CD4-positive, CD25-positive, alpha-beta regulatory T cell (primary cell): Measurements from ENCODE around the gene MAPK1. TPM values are rescaled to one million over a fixed set of nuclear protein-coding genes. Genes with fewer than 3 reads are reported as not detected.
"Not testable (repeated sequence)": the region's sequence is repeated elsewhere in the genome, so short reads cannot be mapped to it uniquely, and the experiment has no call there.

ENCODE experiments used
- ATAC-seq, 2 donors: fragments of 150-1000 bp; cut with Tn5 transposase; one replicate each; pipeline ENCODE4 v1.10.0; 2021; ENCODE audit warnings: low read depth in 2 of 2, moderate number of reproducible peaks in 2 of 2, moderate library complexity in 1 of 2
- DNase-seq, 3 donors: peaks; one replicate each; pipeline versions ENCODE4 v3.0.0 to v3.0.0-alpha.2; 2012 to 2022; ENCODE audit warnings: mixed read lengths in 1 of 3
- H3K27ac ChIP-seq: one replicate; pipeline ENCODE4 v1.7.0; 2013; ENCODE audit warnings: mild to moderate bottlenecking, low read length; ENCODE audit not compliant: insufficient read depth, poor library complexity, severe bottlenecking
- H3K27me3 ChIP-seq: one replicate; pipeline ENCODE4 v1.7.0; 2013; ENCODE audit warnings: low read length; ENCODE audit not compliant: control insufficient read depth, insufficient read depth
- H3K36me3 ChIP-seq: one replicate; pipeline ENCODE4 v1.7.0; 2013; ENCODE audit warnings: mild to moderate bottlenecking, low read length, moderate library complexity; ENCODE audit not compliant: control insufficient read depth, insufficient read depth
- H3K4me1 ChIP-seq: 2 replicates; pipeline ENCODE4 v1.7.0; 2013; ENCODE audit warnings: mild to moderate bottlenecking, low read length; ENCODE audit not compliant: insufficient read depth, control insufficient read depth, poor library complexity, severe bottlenecking
- H3K4me3 ChIP-seq: one replicate; pipeline ENCODE4 v1.7.0; 2013; ENCODE audit warnings: low read depth, mild to moderate bottlenecking, low read length, moderate library complexity
- H3K9me3 ChIP-seq, 2 experiments: 1 replicate in 1 of 2; 2 replicates in 1 of 2; pipeline ENCODE4 v1.7.0; 2013; ENCODE audit warnings: low read length in 2 of 2, mild to moderate bottlenecking in 1 of 2, moderate library complexity in 1 of 2; ENCODE audit not compliant: control insufficient read depth in 2 of 2
- H3K27ac Mint-ChIP-seq, 3 donors: one replicate each; pipeline ENCODE4 v1.8.0; 2020 to 2022; ENCODE audit warnings: mild to moderate bottlenecking in 3 of 3, mixed read lengths in 3 of 3, moderate library complexity in 2 of 3
- H3K27me3 Mint-ChIP-seq: one replicate; pipeline ENCODE4 v1.8.0; 2022; ENCODE audit warnings: mild to moderate bottlenecking, mixed read lengths
- H3K36me3 Mint-ChIP-seq: one replicate; pipeline ENCODE4 v1.8.0; 2020; ENCODE audit warnings: mixed read lengths
- H3K4me1 Mint-ChIP-seq, 4 donors: one replicate each; pipeline ENCODE4 v1.8.0; 2020 to 2022; ENCODE audit warnings: mixed read lengths in 4 of 4, mild to moderate bottlenecking in 1 of 4
- H3K4me3 Mint-ChIP-seq, 4 donors: one replicate each; pipeline ENCODE4 v1.8.0; 2020 to 2022; ENCODE audit warnings: mild to moderate bottlenecking in 4 of 4, mixed read lengths in 4 of 4, moderate library complexity in 3 of 4
- H3K9me3 Mint-ChIP-seq, 7 donors: one replicate each; pipeline ENCODE4 v1.8.0; 2020 to 2022; ENCODE audit warnings: mixed read lengths in 7 of 7, mild to moderate bottlenecking in 3 of 7, moderate library complexity in 2 of 7
- polyA plus RNA-seq, 4 donors: library from polyadenylated mRNA; unstranded; fragments of 300-500 nt; fragmentation: Illumina TruSeq; gene quantifications; one replicate each; pipeline ENCODE4 v1.2.3, GENCODE V29; 2021
- total RNA-seq: library from RNA; stranded (reverse); gene quantifications from one replicate; pipeline ENCODE4 v1.2.3, GENCODE V29; 2022

MAPK1 gene
- total and polyA plus RNA-seq, 5 donors from 2014 or later: 46.5 to 88.0 (median 75.3) TPM

GRCh38 chr22:21801304-21801644 lies 66.2 kb downstream of the MAPK1 start:
- not testable (repeated sequence) for H3K27ac Mint-ChIP-seq, H3K4me3 ChIP-seq, H3K9me3 ChIP-seq, H3K27me3 Mint-ChIP-seq, H3K4me3 Mint-ChIP-seq, ATAC-seq, H3K27ac ChIP-seq, H3K4me1 ChIP-seq, H3K9me3 Mint-ChIP-seq, DNase-seq, H3K27me3 ChIP-seq
- Mint-ChIP-seq H3K4me1 (peaks cover 0 to 10% (median 3%) of the 10 kb centered on the region in 4 donors), H3K36me3 (peaks cover 60% of the 10 kb centered on the region)
- H3K36me3 ChIP-seq: peaks cover 82% of the 10 kb centered on the region

- H3K27ac Mint-ChIP-seq: peak overlapping the region in 1 of 3 donors; percentile 65
- H3K27me3 Mint-ChIP-seq: no peaks in the 10 kb centered on the region
- peaks cover 62% of the 10 kb centered on the region for H3K36me3 Mint-ChIP-seq
- no peak for DNase-seq
- peaks cover 79% of the 10 kb centered on the region for H3K36me3 ChIP-seq
- H3K27me3 ChIP-seq: no peaks in the 10 kb centered on the region
- H3K9me3 ChIP-seq: no peaks in the 10 kb centered on the region
- H3K4me1 Mint-ChIP-seq: peaks cover 0 to 10% (median 2%) of the 10 kb centered on the region in 4 donors
- no peak for ATAC-seq
- H3K9me3 Mint-ChIP-seq: peaks cover 0 to 3% (median 0%) of the 10 kb centered on the region in 7 donors
- no peaks in the 10 kb centered on the region for H3K4me1 ChIP-seq
- H3K4me3 ChIP-seq: no peak overlapping the region
- no peak overlapping the region for H3K27ac ChIP-seq
- no peak overlapping the region for H3K4me3 Mint-ChIP-seq
Observed at GRCh38 chr22:21800552-21801303, 66.7 kb downstream of the MAPK1 start.

GRCh38 chr22:21797444-21798221 lies 69.8 kb downstream of the MAPK1 start:
- Histone ChIP-seq H3K4me3 (no peak overlapping the region), H3K9me3 (no peaks in the 10 kb centered on the region), H3K27me3 (no peaks in the 10 kb centered on the region), H3K36me3 (peaks cover 56% of the 10 kb centered on the region), H3K4me1 (no peaks in the 10 kb centered on the region), H3K27ac (no peak overlapping the region)
- Mint-ChIP-seq H3K27ac (peak overlapping the region in 1 of 3 donors; percentile 46), H3K27me3 (no peaks in the 10 kb centered on the region), H3K9me3 (peaks cover 0 to 3% (median 0%) of the 10 kb centered on the region in 7 donors), H3K36me3 (peaks cover 43% of the 10 kb centered on the region), H3K4me1 (peaks cover 0 to 4% (median 2%) of the 10 kb centered on the region in 4 donors), H3K4me3 (no peak overlapping the region)
- DNase-seq: no peak
- ATAC-seq: no peak

- Histone ChIP-seq H3K36me3 (peaks cover 52% of the 10 kb centered on the region), H3K4me3 (no peak overlapping the region), H3K27ac (no peak overlapping the region), H3K4me1 (no peaks in the 10 kb centered on the region), H3K27me3 (no peaks in the 10 kb centered on the region), H3K9me3 (no peaks in the 10 kb centered on the region)
- H3K9me3 Mint-ChIP-seq: no peaks in the 10 kb centered on the region
- H3K27ac Mint-ChIP-seq: peak overlapping the region in 2 of 3 donors; percentile 1 to 6
- DNase-seq (no peak), ATAC-seq (no peak)
- H3K4me1 Mint-ChIP-seq: peaks cover 3 to 7% (median 4%) of the 10 kb centered on the region in 4 donors
- H3K36me3 Mint-ChIP-seq: peaks cover 39% of the 10 kb centered on the region
- H3K27me3 Mint-ChIP-seq: no peaks in the 10 kb centered on the region
- H3K4me3 Mint-ChIP-seq: no peak overlapping the region
Observed at GRCh38 chr22:21796863-21797262, 70.6 kb downstream of the MAPK1 start.

- H3K4me1 ChIP-seq: no peaks in the 10 kb centered on the region
- peaks cover 38% of the 10 kb centered on the region for H3K36me3 Mint-ChIP-seq
- H3K36me3 ChIP-seq: peaks cover 48% of the 10 kb centered on the region
Observed at GRCh38 chr22:21796231-21796630, 71.2 kb downstream of the MAPK1 start.

GRCh38 chr22:21793716-21794115 lies 73.7 kb downstream of the MAPK1 start:
- not testable (repeated sequence) for H3K9me3 Mint-ChIP-seq, DNase-seq, H3K27ac Mint-ChIP-seq, H3K27ac ChIP-seq, H3K4me1 ChIP-seq, H3K4me3 Mint-ChIP-seq, H3K9me3 ChIP-seq, H3K27me3 ChIP-seq, H3K4me3 ChIP-seq, ATAC-seq, H3K27me3 Mint-ChIP-seq
- peaks cover 6 to 16% (median 11%) of the 10 kb centered on the region in 4 donors for H3K4me1 Mint-ChIP-seq
- peaks cover 26% of the 10 kb centered on the region for H3K36me3 Mint-ChIP-seq
- peaks cover 44% of the 10 kb centered on the region for H3K36me3 ChIP-seq

More at GRCh38 chr22:21796231-21796630, 71.2 kb downstream of the MAPK1 start:
- Histone ChIP-seq H3K27me3 (no peaks in the 10 kb centered on the region), H3K4me3 (no peak overlapping the region), H3K27ac (no peak overlapping the region), H3K9me3 (no peaks in the 10 kb centered on the region)
- Mint-ChIP-seq H3K4me3 (no peak overlapping the region), H3K4me1 (peaks cover 6 to 10% (median 10%) of the 10 kb centered on the region in 4 donors), H3K27ac (peak overlapping the region; percentile 1 to 32 (median 6)), H3K27me3 (no peaks in the 10 kb centered on the region), H3K9me3 (no peaks in the 10 kb centered on the region)
- ATAC-seq (no peak), DNase-seq (no peak)

GRCh38 chr22:21791635-21792625 lies 75.5 kb downstream of the MAPK1 start:
- peak in 1 of 3 donors; percentile 35 for DNase-seq
- H3K9me3 Mint-ChIP-seq: no peaks in the 10 kb centered on the region
- H3K4me1 Mint-ChIP-seq: peaks cover 6 to 16% (median 9%) of the 10 kb centered on the region in 4 donors
- Histone ChIP-seq H3K4me1 (no peaks in the 10 kb centered on the region), H3K9me3 (no peaks in the 10 kb centered on the region), H3K36me3 (peaks cover 44% of the 10 kb centered on the region), H3K4me3 (no peak overlapping the region), H3K27ac (no peak overlapping the region), H3K27me3 (no peaks in the 10 kb centered on the region)
- peak overlapping the region; percentile 18 to 76 (median 42) for H3K27ac Mint-ChIP-seq
- no peak overlapping the region for H3K4me3 Mint-ChIP-seq
- peaks cover 35% of the 10 kb centered on the region for H3K36me3 Mint-ChIP-seq
- H3K27me3 Mint-ChIP-seq: no peaks in the 10 kb centered on the region
- no peak for ATAC-seq
